ENCODE measurements around the gene GPR171.

GPR171 gene

GRCh38 chr3:151213881-151214280 is 10.9 kb upstream of the GPR171 start:
- DNase-seq (ENCODE audit: low spot score): no peak

GRCh38 chr3:151213151-151213550 is 10.1 kb upstream of the GPR171 start:
- no peak for DNase-seq (ENCODE audit: low spot score)

GRCh38 chr3:151210676-151211381 is 7.8 kb upstream of the GPR171 start:
- no peak for DNase-seq (ENCODE audit: low spot score)

- DNase-seq (ENCODE audit: low spot score): no peak
Measured at GRCh38 chr3:151209654-151210053, 6.6 kb upstream of the GPR171 start.

GRCh38 chr3:151206201-151206600 is 3.2 kb upstream of the GPR171 start:
- no peak for DNase-seq (ENCODE audit: low spot score)

- no peak for DNase-seq (ENCODE audit: low spot score)
Measured at GRCh38 chr3:151205482-151205881, 2.5 kb upstream of the GPR171 start.

GRCh38 chr3:151204530-151205402 is 1.8 kb upstream of the GPR171 start:
- DNase-seq (ENCODE audit: low spot score): no peak

GRCh38 chr3:151201051-151201730 is 1.8 kb downstream of the GPR171 start:
- no peak for DNase-seq (ENCODE audit: low spot score)

- no peak for DNase-seq (ENCODE audit: low spot score)
Measured at GRCh38 chr3:151200586-151200985, 2.4 kb downstream of the GPR171 start.

- DNase-seq (ENCODE audit: low spot score): no peak
Measured at GRCh38 chr3:151199554-151200438, 3.2 kb downstream of the GPR171 start.

GRCh38 chr3:151198849-151199248 is 4.2 kb downstream of the GPR171 start:
- DNase-seq (ENCODE audit: low spot score): no peak

- DNase-seq (ENCODE audit: low spot score): no peak
Measured at GRCh38 chr3:151197981-151198767, 4.8 kb downstream of the GPR171 start.

GRCh38 chr3:151197228-151197627 is 5.8 kb downstream of the GPR171 start:
- no peak for DNase-seq (ENCODE audit: low spot score)

- DNase-seq (ENCODE audit: low spot score): no peak
Measured at GRCh38 chr3:151196434-151196833, 6.6 kb downstream of the GPR171 start.

- DNase-seq (ENCODE audit: low spot score): no peak
Measured at GRCh38 chr3:151195826-151196225, 7.2 kb downstream of the GPR171 start.

- DNase-seq (ENCODE audit: low spot score): no peak
Measured at GRCh38 chr3:151192545-151192944, 10.5 kb downstream of the GPR171 start.

- no peak for DNase-seq (ENCODE audit: low spot score)
Measured at GRCh38 chr3:151191095-151191494, 11.9 kb downstream of the GPR171 start.

- no peak for DNase-seq (ENCODE audit: low spot score)
Measured at GRCh38 chr3:151183265-151183671, 19.7 kb downstream of the GPR171 start.

GRCh38 chr3:151182349-151183079 is 20.5 kb downstream of the GPR171 start:
- no peak for DNase-seq (ENCODE audit: low spot score)

GRCh38 chr3:151178208-151178845 is 24.7 kb downstream of the GPR171 start:
- no peak for DNase-seq (ENCODE audit: low spot score)

Data from germinal center (tissue), 1 donor.